ENCODE measurements around the gene ENOX1.
"Not testable (repeated sequence)": the region's sequence is repeated elsewhere in the genome, so short reads cannot be mapped to it uniquely, and the experiment has no call there.

Gene ENOX1

DNA sequence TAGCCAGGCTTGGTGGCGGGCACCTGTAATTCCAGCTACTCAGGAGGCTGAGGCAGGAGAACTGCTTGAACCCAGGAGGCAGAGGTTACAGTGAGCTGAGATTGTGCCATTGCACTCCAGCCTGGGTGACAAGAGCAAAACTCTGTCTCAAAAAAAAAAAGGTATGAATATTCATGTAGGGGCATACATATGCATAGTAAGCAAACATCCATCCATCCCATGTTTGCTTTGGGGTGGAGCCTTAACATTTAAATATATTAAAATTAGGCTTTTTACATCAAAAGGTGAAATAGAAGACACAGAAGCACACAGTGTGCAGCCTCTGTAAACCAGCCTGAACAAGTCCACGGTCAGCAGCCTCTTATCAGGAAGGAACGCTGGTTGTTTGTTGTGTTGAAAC is 618.3 kb downstream of the ENOX1 start:
- not testable (repeated sequence) for DNase-seq

GRCh38 chr13:43167731-43168130 is 619.0 kb downstream of the ENOX1 start:
- DNase-seq, result no peak

- DNase-seq, result no peak
These were observed 619.9 kb downstream of the ENOX1 start for GRCh38 chr13:43166644-43167457.

Data from activated CD4-positive, alpha-beta T cell treated with anti-CD3 and anti-CD28 coated beads, Interleukin-2, amount 50 U/mL, for 4 hours (primary cell).